Inflammatory macrophage treated with lipopolysaccharide for 4 hours (primary cell): ENCODE results near the gene EP400.

Experiments
- DNase-seq: peaks from one replicate; pipeline ENCODE4 v3.0.0-alpha.2; 2020

EP400 gene

GRCh38 chr12:131913666-131914065 lies 36.1 kb upstream of the EP400 start:
- DNase-seq = no peak

GRCh38 chr12:131914179-131914702 lies 35.5 kb upstream of the EP400 start:
- DNase-seq = no peak

GRCh38 chr12:131915000-131915689 lies 34.6 kb upstream of the EP400 start:
- DNase-seq = no peak

GRCh38 chr12:131915823-131916222 lies 33.9 kb upstream of the EP400 start:
- no peak for DNase-seq

GRCh38 chr12:131916306-131917138 lies 33.2 kb upstream of the EP400 start:
- no peak for DNase-seq

DNA sequence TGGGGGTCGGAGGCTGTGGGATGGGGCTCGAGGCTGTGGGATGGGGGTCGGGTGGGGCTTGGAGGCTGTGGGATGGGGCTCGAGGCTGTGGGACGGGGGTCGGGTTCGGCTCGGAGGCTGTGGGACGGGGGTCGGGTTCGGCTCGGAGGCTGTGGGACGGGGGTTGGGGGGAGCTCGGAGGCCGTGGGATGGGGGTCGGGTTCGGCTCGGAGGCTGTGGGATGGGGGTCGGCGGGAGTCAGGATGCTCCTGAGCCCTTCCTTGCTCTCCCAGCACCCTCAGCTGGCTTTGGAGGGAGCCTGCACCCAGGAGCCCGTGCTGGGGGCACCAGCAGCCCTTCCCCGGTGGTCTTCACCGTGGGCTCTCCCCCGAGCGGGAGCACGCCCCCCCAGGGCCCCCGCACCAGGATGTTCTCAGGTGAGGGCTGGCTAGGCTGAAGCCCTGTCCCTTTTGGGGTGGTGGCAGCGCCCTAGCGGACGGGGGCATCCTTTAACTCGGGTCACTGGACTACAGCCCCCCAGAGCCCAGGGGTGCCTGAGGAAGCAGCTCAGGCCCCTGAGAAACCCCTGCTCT lies 32.5 kb upstream of the EP400 start:
- no peak for DNase-seq

GRCh38 chr12:131917711-131918306 lies 31.9 kb upstream of the EP400 start:
- DNase-seq = no peak

DNA sequence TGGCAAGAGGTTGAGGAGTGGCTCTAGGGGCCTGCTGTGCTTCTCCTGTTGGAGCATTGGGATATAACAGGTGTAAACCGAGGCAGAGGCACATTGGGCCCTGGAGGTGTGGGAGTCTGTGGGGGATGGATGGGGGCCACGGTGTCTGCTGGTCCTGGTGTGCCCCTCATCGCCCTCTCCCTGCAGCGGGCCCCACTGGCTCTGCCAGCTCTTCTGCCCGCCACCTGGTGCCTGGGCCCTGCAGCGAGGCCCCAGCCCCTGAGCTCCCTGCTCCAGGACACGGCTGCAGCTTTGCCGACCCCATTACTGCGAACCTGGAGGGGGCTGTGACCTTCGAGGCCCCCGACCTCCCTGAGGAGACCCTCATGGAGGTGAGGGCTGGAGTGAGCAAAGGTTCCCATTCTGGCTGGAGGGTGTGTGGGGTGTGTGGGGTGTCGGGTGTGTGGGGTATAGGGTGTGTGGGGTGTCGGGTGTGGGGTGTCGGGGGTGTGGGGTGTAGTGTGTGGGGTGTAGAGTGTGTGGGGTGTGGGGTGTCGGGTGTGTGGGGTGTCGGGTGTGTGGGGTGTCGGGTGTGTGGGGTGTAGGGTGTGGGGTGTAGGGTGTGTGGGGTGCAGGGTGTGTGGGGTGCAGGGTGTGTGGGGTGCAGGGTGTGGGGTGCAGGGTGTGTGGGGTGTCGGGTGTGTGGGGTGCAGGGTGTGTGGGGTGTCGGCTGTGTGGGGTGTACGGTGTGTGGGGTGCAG lies 31.3 kb upstream of the EP400 start:
- no peak for DNase-seq

DNA sequence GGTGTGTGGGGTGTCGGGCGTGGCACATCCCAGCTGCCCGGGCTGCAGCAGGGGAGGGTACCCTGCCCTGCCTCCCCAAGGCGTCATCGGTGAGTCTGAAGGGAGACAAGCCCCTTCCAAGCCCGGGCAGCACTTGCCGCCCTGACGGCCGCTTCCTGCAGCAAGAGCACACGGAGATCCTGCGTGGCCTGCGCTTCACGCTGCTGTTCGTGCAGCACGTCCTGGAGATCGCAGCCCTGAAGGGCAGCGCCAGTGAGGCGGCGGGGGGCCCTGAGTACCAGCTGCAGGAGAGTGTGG lies 30.7 kb upstream of the EP400 start:
- DNase-seq = no peak

- DNase-seq = no peak
Measured at GRCh38 chr12:131919366-131920156, 30.2 kb upstream of the EP400 start.

DNA sequence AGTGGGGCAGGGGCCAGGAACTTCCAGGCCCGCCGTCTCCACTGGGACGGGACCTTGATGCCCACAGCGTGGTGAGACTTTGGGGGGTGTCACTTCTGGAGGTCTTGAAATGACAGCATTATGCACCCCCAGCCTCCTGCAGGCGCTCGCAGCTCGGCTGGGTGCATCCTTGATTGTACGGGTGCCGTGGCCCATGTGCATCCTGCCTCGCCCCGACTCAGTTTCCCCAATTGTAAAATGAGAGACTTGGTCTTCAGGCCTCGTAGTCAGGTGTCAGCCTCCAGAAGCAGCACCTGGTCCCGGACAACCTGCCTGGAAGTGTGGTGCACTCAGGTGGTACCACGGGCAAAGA lies 29.6 kb upstream of the EP400 start:
- no peak for DNase-seq

- DNase-seq = no peak
Measured at GRCh38 chr12:131920902-131921840, 28.6 kb upstream of the EP400 start.

- no peak for DNase-seq
Measured at GRCh38 chr12:131921866-131922769, 27.6 kb upstream of the EP400 start.

GRCh38 chr12:131922772-131923171 lies 27.0 kb upstream of the EP400 start:
- no peak for DNase-seq

DNA sequence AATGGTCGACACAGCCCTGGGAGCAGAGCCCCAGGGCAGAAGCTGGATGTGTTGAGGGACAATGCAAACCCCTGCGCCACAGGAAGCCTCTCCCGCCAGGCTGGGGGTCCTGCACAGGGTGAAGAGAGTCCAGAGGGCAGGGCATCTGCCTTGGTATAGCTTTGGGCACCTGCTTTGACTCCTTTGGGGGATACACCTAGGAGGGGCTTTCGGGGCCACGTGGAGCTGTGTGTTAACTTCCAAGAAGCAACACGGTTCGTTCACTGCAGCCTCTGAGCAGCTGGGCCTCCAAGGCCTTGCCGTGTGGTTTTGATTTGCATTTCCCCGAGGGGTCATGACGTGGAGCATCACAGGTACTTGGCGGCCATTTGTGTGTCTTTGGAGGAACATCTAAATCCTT lies 26.5 kb upstream of the EP400 start:
- DNase-seq = no peak

DNA sequence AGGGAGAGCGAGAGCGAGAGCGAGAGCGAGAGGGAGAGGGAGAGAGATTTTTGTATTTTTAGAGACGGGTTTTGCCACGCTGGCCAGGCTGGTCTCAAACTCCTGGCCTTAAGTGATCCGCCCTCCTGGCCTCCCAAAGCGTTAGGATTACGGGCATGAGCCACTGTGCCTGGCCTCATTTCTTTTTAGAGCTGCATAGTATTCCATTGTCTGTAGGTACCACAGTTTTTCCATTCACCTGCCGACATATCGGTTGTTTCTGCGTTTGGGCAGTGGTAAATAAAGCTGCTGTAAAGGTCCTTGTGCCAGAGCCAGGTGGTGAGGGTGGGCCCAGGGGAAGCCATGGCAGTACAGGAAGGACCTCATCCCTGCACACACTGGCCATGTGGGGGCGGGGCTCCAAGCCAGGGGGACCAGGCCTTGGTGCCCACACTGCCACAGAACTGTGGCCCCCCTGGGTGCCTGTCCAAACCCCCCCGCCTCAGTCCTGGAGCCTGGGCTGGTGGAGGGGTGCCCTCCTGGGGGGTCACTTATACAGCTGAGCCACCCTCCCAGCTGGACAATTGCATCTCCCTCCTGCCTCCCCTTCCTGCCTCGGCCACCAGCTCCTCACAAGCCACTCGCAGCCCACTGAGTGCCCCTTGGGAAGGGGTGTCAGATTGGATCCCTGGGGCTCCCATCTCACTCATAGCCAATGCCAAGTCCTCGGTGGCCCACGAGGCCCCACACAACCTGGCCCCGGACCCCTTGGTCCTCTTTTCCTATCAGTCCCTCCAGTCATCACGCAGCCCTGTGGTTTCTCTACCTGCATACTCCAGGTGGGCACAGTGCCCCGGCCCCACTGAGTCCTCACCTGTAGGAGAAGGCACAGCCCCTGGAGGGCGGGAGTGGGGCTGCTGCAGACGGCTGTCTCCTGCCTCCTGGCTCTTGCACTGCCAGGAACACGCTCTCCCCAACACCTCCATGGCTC lies 22.3 kb upstream of the EP400 start:
- no peak for DNase-seq

- DNase-seq = peak; percentile 24
Measured at GRCh38 chr12:131928080-131928710, 21.5 kb upstream of the EP400 start.
